SK-N-MC (cell line): ENCODE data around the gene SRGAP1.

Experiments
- EZH2 ChIP-seq: fragments of 200-600 bp; sonication (generic); IDR thresholded peaks from one replicate; pipeline ENCODE4 v1.6.1; 2017; ENCODE audit warnings: antibody characterized with exemption
- POLR2AphosphoS5 ChIP-seq: IDR thresholded peaks from 2 replicates; pipeline ENCODE4 v1.6.1; 2012; ENCODE audit warnings: mild to moderate bottlenecking, low read depth, low read length, borderline replicate concordance

DNA sequence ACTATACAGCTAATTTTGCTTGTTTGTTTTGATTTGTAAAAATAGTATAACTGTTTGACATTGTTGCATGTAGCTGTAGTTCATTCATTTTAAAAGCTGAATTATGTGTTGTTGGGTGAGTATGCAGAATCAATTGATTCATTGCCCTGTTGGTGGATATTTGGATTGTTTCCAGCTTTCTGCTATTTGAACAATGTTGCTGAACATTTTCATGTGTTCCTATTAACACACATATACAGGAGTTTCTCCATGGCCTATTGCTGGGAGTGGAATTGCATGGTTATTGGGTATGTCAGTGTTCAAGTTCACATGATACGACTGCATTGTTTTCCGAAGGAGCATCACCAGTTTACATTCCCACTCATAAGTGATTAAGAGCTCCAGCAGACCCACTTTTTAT, 75.3 kb downstream of the SRGAP1 start:
- TF ChIP-seq POLR2AphosphoS5: no peak
- no peak for TF ChIP-seq EZH2
